Neural cell (in vitro differentiated cells): ENCODE results near the gene DIRAS1. TPM values are rescaled to one million over a fixed set of nuclear protein-coding genes. Genes with fewer than 3 reads are reported as not detected.

Experiments
- H2AFZ ChIP-seq: fragments of 200-600, 300-800 bp; sonication (generic), shearing (Covaris generic); 2 replicates; pipeline ENCODE4 v1.6.0; 2014; ENCODE audit warnings: low read depth, mild to moderate bottlenecking, antibody characterized with exemption, low read length, moderate library complexity
- H3F3A ChIP-seq: fragments of 200-600 bp; shearing (Covaris generic); 2 replicates; pipeline ENCODE4 v1.6.1; 2016; ENCODE audit warnings: mild to moderate bottlenecking, moderate library complexity, mixed read lengths, antibody characterized with exemption, low read length; ENCODE audit not compliant: insufficient read depth, poor library complexity, severe bottlenecking
- H3K27ac ChIP-seq: fragments of 200-600, 300-800 bp; sonication (generic), shearing (Covaris generic); 2 replicates; pipeline ENCODE4 v1.5.1; 2014; ENCODE audit warnings: mild to moderate bottlenecking, low read length, moderate library complexity
- H3K27me3 ChIP-seq: fragments of 300-800, 200-600 bp; sonication (generic), shearing (Covaris generic); 2 replicates; pipeline ENCODE4 v1.6.0; 2014; ENCODE audit warnings: mild to moderate bottlenecking, low read depth, low read length, moderate library complexity; ENCODE audit not compliant: insufficient read depth
- H3K36me3 ChIP-seq: fragments of 300-800, 200-600 bp; sonication (generic), shearing (Covaris generic); 2 replicates; pipeline ENCODE4 v1.5.1; 2014; ENCODE audit warnings: mild to moderate bottlenecking, antibody characterized with exemption, low read length, moderate library complexity; ENCODE audit not compliant: insufficient read depth
- H3K4me2 ChIP-seq: fragments of 300-800, 200-600 bp; sonication (generic), shearing (Covaris generic); 2 replicates; pipeline ENCODE4 v1.6.0; 2014; ENCODE audit warnings: mild to moderate bottlenecking, low read length
- H3K4me3 ChIP-seq: fragments of 300-800, 200-600 bp; sonication (generic), shearing (Covaris generic); 2 replicates; pipeline ENCODE4 v1.5.1; 2014; ENCODE audit warnings: mild to moderate bottlenecking, low read length, moderate library complexity
- H3K79me2 ChIP-seq: fragments of 200-600 bp; shearing (Covaris generic); replicated peaks from 2 replicates; pipeline ENCODE4 v1.6.0; 2014; ENCODE audit warnings: mild to moderate bottlenecking, low read length, moderate library complexity; ENCODE audit not compliant: insufficient read depth
- H3K9ac ChIP-seq: fragments of 300-800, 200-600 bp; sonication (generic), shearing (Covaris generic); 2 replicates; pipeline ENCODE4 v1.6.1; 2016; ENCODE audit warnings: mild to moderate bottlenecking, low read length, mixed read lengths
- H3K9me2 ChIP-seq: fragments of 200-600 bp; shearing (Covaris generic); 2 replicates; pipeline ENCODE4 v1.6.1; 2016; ENCODE audit warnings: mild to moderate bottlenecking, low read length, mixed read lengths; ENCODE audit not compliant: insufficient read depth
- H3K9me3 ChIP-seq: fragments of 200-600, 300-800 bp; sonication (generic), shearing (Covaris generic); 2 replicates; pipeline ENCODE4 v1.6.1; 2016; ENCODE audit warnings: mild to moderate bottlenecking, mixed run types, low read length, moderate library complexity, mixed read lengths
- H4K20me1 ChIP-seq: fragments of 200-600 bp; shearing (Covaris generic); 2 replicates; pipeline ENCODE4 v1.6.1; 2016; ENCODE audit warnings: mild to moderate bottlenecking, mixed run types; ENCODE audit not compliant: insufficient read depth
- CTCF ChIP-seq: fragments of 450-650 bp; IDR thresholded peaks from 2 replicates; pipeline ENCODE4 v1.5.1; 2014; ENCODE audit warnings: antibody characterized with exemption, mild to moderate bottlenecking, moderate library complexity; ENCODE audit not compliant: poor library complexity, severe bottlenecking
- EP300 ChIP-seq: fragments of 450-650 bp; conservative IDR thresholded peaks from 2 replicates; pipeline ENCODE4 v1.6.1; 2014; ENCODE audit warnings: antibody characterized with exemption, mild to moderate bottlenecking, moderate library complexity; ENCODE audit not compliant: poor library complexity, severe bottlenecking
- EZH2 ChIP-seq: fragments of 200-600, 300-800 bp; shearing (Covaris generic), sonication (generic); IDR thresholded peaks from 2 replicates; pipeline ENCODE4 v1.6.1; 2014; ENCODE audit warnings: antibody characterized with exemption, low read length, borderline replicate concordance, mild to moderate bottlenecking; ENCODE audit not compliant: insufficient read depth, poor library complexity, severe bottlenecking
- MXI1 ChIP-seq: fragments of 450-650 bp; conservative IDR thresholded peaks from 2 replicates; pipeline ENCODE4 v1.6.1; 2014; ENCODE audit warnings: antibody characterized with exemption, mild to moderate bottlenecking; ENCODE audit not compliant: poor library complexity, severe bottlenecking
- POLR2AphosphoS5 ChIP-seq: IDR thresholded peaks from 2 replicates; pipeline ENCODE4 v1.6.1; 2012
- REST ChIP-seq: IDR thresholded peaks from 2 replicates; pipeline ENCODE4 v1.6.1; 2012; ENCODE audit warnings: borderline replicate concordance
- SMC3 ChIP-seq: fragments of 450-650 bp; conservative IDR thresholded peaks from 2 replicates; pipeline ENCODE4 v1.6.1; 2014; ENCODE audit warnings: antibody characterized with exemption, mild to moderate bottlenecking, moderate library complexity; ENCODE audit not compliant: poor library complexity
- TAF1 ChIP-seq: IDR thresholded peaks from 2 replicates; pipeline ENCODE4 v1.6.1; 2012; ENCODE audit warnings: low read depth
- polyA plus RNA-seq: library from polyadenylated mRNA; depleted of rRNA; stranded (reverse); fragments of >200 nt; gene quantifications from 2 replicates; pipeline ENCODE4 v1.2.3, GENCODE V29; 2014

DIRAS1 gene
- polyA plus RNA-seq, 1 donor from 2014 or later: 39.8 TPM

GRCh38 chr19:2703077-2703437, 18.1 kb downstream of the DIRAS1 start:
- Histone ChIP-seq H4K20me1 (no peaks in the 10 kb centered on the region), H3K27me3 (peaks cover 12% of the 10 kb centered on the region), H3K27ac (no peak overlapping the region), H3F3A (no peaks in the 10 kb centered on the region), H3K79me2 (no peaks in the 10 kb centered on the region), H3K36me3 (no peaks in the 10 kb centered on the region), H3K9me3 (no peaks in the 10 kb centered on the region), H3K9me2 (no peaks in the 10 kb centered on the region), H3K4me3 (peak overlapping the region; percentile 60), H3K4me2 (peak overlapping the region; percentile 19), H3K9ac (no peak overlapping the region), H2AFZ (no peak overlapping the region)
- no peak for TF ChIP-seq MXI1
- no peak for TF ChIP-seq CTCF
- no peak for TF ChIP-seq EP300
- no peak for TF ChIP-seq SMC3
- no peak for TF ChIP-seq POLR2AphosphoS5
- no peak for TF ChIP-seq TAF1
- TF ChIP-seq REST: no peak

DNA sequence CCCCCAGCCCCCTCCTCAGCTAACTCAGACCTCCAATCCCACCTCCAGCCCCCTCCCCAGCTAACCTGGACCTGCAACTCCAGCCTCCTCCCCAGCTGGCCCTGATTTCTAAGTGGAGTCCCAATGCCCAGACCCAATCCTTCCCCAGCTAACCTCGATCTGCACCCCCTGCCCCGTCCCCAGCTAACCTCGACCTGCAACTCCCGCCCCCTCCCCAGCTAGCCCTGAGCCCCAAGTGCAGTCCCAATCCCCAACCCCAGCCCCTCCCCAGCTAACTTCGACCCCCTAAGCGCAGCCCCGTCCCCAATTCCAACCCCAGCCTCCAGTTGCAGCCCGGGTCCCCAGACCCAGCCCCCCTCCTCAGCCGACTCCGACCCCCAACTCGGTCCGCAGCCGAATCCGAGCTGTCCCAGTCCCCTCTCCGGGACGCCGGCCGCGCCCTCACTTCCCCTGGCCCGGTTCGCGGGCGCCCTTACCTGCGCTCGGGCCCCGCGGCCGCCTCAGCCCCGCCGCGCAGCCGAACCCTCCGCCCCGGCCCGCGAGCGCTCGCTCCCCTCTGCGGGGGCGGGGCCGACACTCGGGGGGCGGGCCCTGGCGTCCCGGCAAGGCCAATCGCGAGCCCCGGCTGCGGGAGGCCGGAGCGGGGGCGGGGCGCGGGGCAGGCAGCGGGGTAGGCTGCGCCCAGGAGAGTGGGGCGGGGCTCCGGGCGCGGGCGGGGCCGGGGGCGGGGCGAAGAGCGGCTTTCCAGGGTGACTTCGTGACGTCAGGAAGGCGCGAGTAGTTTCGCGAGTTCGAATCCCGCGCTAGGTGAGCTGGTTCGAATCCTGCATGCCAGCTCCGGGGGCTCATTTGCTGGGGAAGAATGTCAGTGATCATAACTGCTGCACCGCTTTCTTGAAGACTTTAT, 18.7 kb downstream of the DIRAS1 start, which contains the start of gene GNG7:
TSS of gene GNG7 (minus strand) at position 525 of the 907 bp plus-strand sequence. CDS start 182,006 bp downstream, outside the sequence.
- no peak within 1 kb of the TSS for H3K27ac ChIP-seq
- no peaks in the 10 kb centered on the region for H4K20me1 ChIP-seq
- H3K36me3 ChIP-seq: no peaks in the 10 kb centered on the region
- H3K79me2 ChIP-seq: no peaks in the 10 kb centered on the region
- TF ChIP-seq MXI1 (no peak), POLR2AphosphoS5 (no peak), SMC3 (no peak), EZH2 (no peak)
- H3K4me3 ChIP-seq: peak within 1 kb of the TSS; percentile 65
- peak within 1 kb of the TSS; percentile 61 for H3K9ac ChIP-seq
- H2AFZ ChIP-seq: peak within 1 kb of the TSS; percentile 21
- H3K27me3 ChIP-seq: peaks cover 12% of the 10 kb centered on the region
- no peaks in the 10 kb centered on the region for H3K9me2 ChIP-seq
- H3K9me3 ChIP-seq: no peaks in the 10 kb centered on the region
- H3K4me2 ChIP-seq: peak within 1 kb of the TSS; percentile 19
- no peaks in the 10 kb centered on the region for H3F3A ChIP-seq
